HepG2 (cell line): ENCODE data around the gene PCGF3. TPM values are rescaled to one million over a fixed set of nuclear protein-coding genes. Genes with fewer than 3 reads are reported as not detected.
A peak's percentile ranks its signal among the peaks of the same experiment; 100 is the strongest.

ENCODE experiments used
- ATF1 ChIP-seq: IDR thresholded peaks from 2 replicates; pipeline ENCODE4 v1.6.1; 2016; ENCODE audit warnings: mild to moderate bottlenecking, control low read depth
- FOSL2 ChIP-seq: sonication (generic); formaldehyde crosslinking; IDR thresholded peaks from 2 replicates; pipeline ENCODE4 v1.4.0; 2020; ENCODE audit warnings: missing genetic modification reagents
- MBD4 ChIP-seq: IDR thresholded peaks from 2 replicates; pipeline ENCODE4 v1.6.1; 2012; ENCODE audit warnings: low read length, inconsistent platforms, borderline replicate concordance
- NFYB ChIP-seq: sonication (generic); formaldehyde crosslinking; IDR thresholded peaks from 2 replicates; pipeline ENCODE4 v1.4.0; 2020; ENCODE audit warnings: missing genetic modification reagents
- TGIF2 ChIP-seq: IDR thresholded peaks from 2 replicates; pipeline ENCODE4 v1.6.1; 2016; ENCODE audit warnings: control low read depth, missing compliant biosample characterization
- ZBTB25 ChIP-seq: IDR thresholded peaks from 2 replicates; pipeline ENCODE4 v1.6.1; 2018; ENCODE audit warnings: missing genetic modification reagents
- ZBTB42 ChIP-seq: sonication (generic); formaldehyde crosslinking; IDR thresholded peaks from 2 replicates; pipeline ENCODE4 v1.5.0; 2020; ENCODE audit warnings: mild to moderate bottlenecking, missing genetic modification reagents
- ZBTB49 ChIP-seq: sonication (generic); formaldehyde crosslinking; IDR thresholded peaks from 2 replicates; pipeline ENCODE4 v1.4.0; 2020; ENCODE audit warnings: missing genetic modification reagents, borderline replicate concordance
- ZNF549 ChIP-seq: sonication (generic); formaldehyde crosslinking; IDR thresholded peaks from 2 replicates; pipeline ENCODE4 v1.5.0; 2020; ENCODE audit warnings: missing genetic modification reagents
- ZNF550 ChIP-seq: sonication (generic); formaldehyde crosslinking; IDR thresholded peaks from 2 replicates; pipeline ENCODE4 v1.4.0; 2020; ENCODE audit warnings: mild to moderate bottlenecking, missing genetic modification reagents, borderline replicate concordance
- polyA plus RNA-seq, 8 experiments: library from polyadenylated mRNA; depleted of rRNA in 3 of 8; stranded (reverse) in 7 of 8; unstranded in 1 of 8; fragments of >200 nt; fragmentation: Illumina TruSeq in 4 of 8; extraction: Trizol in 4 of 8; gene quantifications; 2 replicates each; pipeline versions ENCODE4 v1.2.1 to v1.2.3, GENCODE V29; 2011 to 2016; ENCODE audit warnings: low read depth in 4 of 8, missing spikeins in 1 of 8, mixed read lengths in 1 of 8; ENCODE audit not compliant: insufficient read depth in 1 of 8
- total RNA-seq, 5 experiments: library from RNA; depleted of rRNA; stranded (reverse); fragments of >200 nt; fragmentation: Illumina TruSeq; extraction: Trizol; gene quantifications; 2 replicates each; pipeline ENCODE4 v1.2.3, GENCODE V29; 2016; ENCODE audit warnings: low read depth in 1 of 5

The PCGF3 gene
- total and polyA plus RNA-seq, 2 of the 13 experiments (the other 11 are each of a cell fraction or from before 2014, with no cell fraction given) = 28.6 to 66.2 TPM

GRCh38 chr4:674172-675035 lies 31.2 kb upstream of the PCGF3 start, which contains the start of the genes ATP5ME and MYL5 (continued):
- peak; percentile 61; the same call in 1 of the 2 replicates for TF ChIP-seq ZBTB25 (CRISPR knock-in tag)
- TF ChIP-seq FOSL2 (CRISPR knock-in tag) = peak; percentile 58
- TF ChIP-seq ATF1 = no peak
- TF ChIP-seq NFYB (CRISPR knock-in tag) = peak; percentile 7; the same call in 1 of the 2 replicates
- 0 out of 2 replicates have a peak, but pooled peaks have one; percentile 82 for TF ChIP-seq ZBTB42
- TF ChIP-seq ZBTB49 (CRISPR knock-in tag) = no peak
- peak; percentile 38; the same call in 1 of the 2 replicates for TF ChIP-seq TGIF2 (CRISPR knock-in tag)
- no peak for TF ChIP-seq ZNF550 (CRISPR knock-in tag)
- TF ChIP-seq MBD4 = no peak
- no peak for TF ChIP-seq ZNF549
- TF ChIP-seq, all 625 proteins: peak for 302
